NB4 (cell line): Measurements from ENCODE around the gene ADAM17.

Experiments
- POLR2A ChIP-seq: IDR thresholded peaks from 2 replicates; pipeline ENCODE4 v1.6.1; 2011; ENCODE audit warnings: mild to moderate bottlenecking; ENCODE audit not compliant: insufficient read length; ENCODE audit errors: extremely low read depth
- TF ChIP-seq, protein P1 (sequence below): IDR thresholded peaks from one replicate; pipeline ENCODE4 v1.5.1; 2012; ENCODE audit warnings: low read depth, low read length

DNA sequence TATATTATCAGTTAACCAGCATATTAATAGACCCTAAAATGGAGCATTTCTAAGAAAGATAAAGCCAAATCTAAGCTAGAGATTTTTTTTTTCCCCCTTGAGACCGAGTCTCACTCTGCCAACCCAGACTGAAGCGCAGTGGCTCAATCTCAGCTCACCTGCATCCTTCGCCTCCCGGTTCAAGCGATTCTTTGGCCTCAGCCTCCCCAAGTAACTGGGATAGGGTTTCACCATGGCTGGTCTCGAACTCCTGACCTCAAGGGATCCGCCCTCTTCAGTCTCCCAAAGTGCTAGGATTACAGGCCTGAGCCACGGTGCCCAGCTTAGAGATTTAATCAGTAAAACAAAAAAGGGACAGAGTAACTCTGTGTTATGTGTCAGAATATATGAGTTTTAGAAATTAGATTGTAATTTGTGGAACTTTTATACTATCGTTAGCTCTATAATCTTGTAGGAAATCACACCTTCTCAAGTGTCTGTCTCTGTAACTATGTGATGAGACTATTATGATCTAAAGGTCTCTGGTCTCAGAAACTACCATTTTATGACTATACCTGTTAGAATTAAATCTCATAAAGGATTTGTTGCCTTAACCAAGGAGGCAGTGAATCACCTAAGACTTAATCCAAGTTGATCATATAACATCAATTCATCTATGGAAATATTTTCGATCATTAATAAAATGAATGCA lies 41.1 kb upstream of the ADAM17 start:
- TF ChIP-seq, protein P1, sequence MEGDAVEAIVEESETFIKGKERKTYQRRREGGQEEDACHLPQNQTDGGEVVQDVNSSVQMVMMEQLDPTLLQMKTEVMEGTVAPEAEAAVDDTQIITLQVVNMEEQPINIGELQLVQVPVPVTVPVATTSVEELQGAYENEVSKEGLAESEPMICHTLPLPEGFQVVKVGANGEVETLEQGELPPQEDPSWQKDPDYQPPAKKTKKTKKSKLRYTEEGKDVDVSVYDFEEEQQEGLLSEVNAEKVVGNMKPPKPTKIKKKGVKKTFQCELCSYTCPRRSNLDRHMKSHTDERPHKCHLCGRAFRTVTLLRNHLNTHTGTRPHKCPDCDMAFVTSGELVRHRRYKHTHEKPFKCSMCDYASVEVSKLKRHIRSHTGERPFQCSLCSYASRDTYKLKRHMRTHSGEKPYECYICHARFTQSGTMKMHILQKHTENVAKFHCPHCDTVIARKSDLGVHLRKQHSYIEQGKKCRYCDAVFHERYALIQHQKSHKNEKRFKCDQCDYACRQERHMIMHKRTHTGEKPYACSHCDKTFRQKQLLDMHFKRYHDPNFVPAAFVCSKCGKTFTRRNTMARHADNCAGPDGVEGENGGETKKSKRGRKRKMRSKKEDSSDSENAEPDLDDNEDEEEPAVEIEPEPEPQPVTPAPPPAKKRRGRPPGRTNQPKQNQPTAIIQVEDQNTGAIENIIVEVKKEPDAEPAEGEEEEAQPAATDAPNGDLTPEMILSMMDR: no peak
- no peak for TF ChIP-seq POLR2A
